ENCODE data around the gene SULF2.

The SULF2 gene

GRCh38 chr20:47753576-47754387 lies 31.5 kb downstream of the SULF2 start:
- TF ChIP-seq ZNF274 (IDR thresholded peaks at IDR 0.05; ENCODE audit: low read depth, low read length), result no peak
- H3K4me3 ChIP-seq (ENCODE audit: low read length), result no peak overlapping the region

- H3K4me3 ChIP-seq (ENCODE audit: low read length), result no peak overlapping the region
- TF ChIP-seq ZNF274 (IDR thresholded peaks at IDR 0.05; ENCODE audit: low read depth, low read length), result no peak
Measured at GRCh38 chr20:47751449-47751848, 33.8 kb downstream of the SULF2 start.

- no peak for TF ChIP-seq ZNF274 (IDR thresholded peaks at IDR 0.05; ENCODE audit: low read depth, low read length)
- H3K4me3 ChIP-seq (ENCODE audit: low read length), result no peak overlapping the region
Measured at GRCh38 chr20:47749339-47749738, 35.9 kb downstream of the SULF2 start.

GRCh38 chr20:47748823-47749222 lies 36.5 kb downstream of the SULF2 start:
- no peak overlapping the region for H3K4me3 ChIP-seq (ENCODE audit: low read length)
- no peak for TF ChIP-seq ZNF274 (IDR thresholded peaks at IDR 0.05; ENCODE audit: low read depth, low read length)

GRCh38 chr20:47748069-47748468 lies 37.2 kb downstream of the SULF2 start:
- no peak overlapping the region for H3K4me3 ChIP-seq (ENCODE audit: low read length)
- no peak for TF ChIP-seq ZNF274 (IDR thresholded peaks at IDR 0.05; ENCODE audit: low read depth, low read length)

GRCh38 chr20:47747669-47748031 lies 37.6 kb downstream of the SULF2 start:
- H3K4me3 ChIP-seq (ENCODE audit: low read length), result no peak overlapping the region
- TF ChIP-seq ZNF274 (IDR thresholded peaks at IDR 0.05; ENCODE audit: low read depth, low read length), result no peak

GRCh38 chr20:47744803-47745202 lies 40.5 kb downstream of the SULF2 start:
- no peak for TF ChIP-seq ZNF274 (IDR thresholded peaks at IDR 0.05; ENCODE audit: low read depth, low read length)
- H3K4me3 ChIP-seq (ENCODE audit: low read length), result no peak overlapping the region

- TF ChIP-seq ZNF274 (IDR thresholded peaks at IDR 0.05; ENCODE audit: low read depth, low read length), result no peak
Measured at GRCh38 chr20:47743671-47744070, 41.6 kb downstream of the SULF2 start.

GRCh38 chr20:47741669-47742608 lies 43.3 kb downstream of the SULF2 start:
- no peak for TF ChIP-seq ZNF274 (IDR thresholded peaks at IDR 0.05; ENCODE audit: low read depth, low read length)
- no peak overlapping the region for H3K4me3 ChIP-seq (ENCODE audit: low read length)

More at GRCh38 chr20:47743671-47744070, 41.6 kb downstream of the SULF2 start:
- no peak overlapping the region for H3K4me3 ChIP-seq (ENCODE audit: low read length)

GRCh38 chr20:47740862-47741184 lies 44.5 kb downstream of the SULF2 start:
- no peak for TF ChIP-seq ZNF274 (IDR thresholded peaks at IDR 0.05; ENCODE audit: low read depth, low read length)
- H3K4me3 ChIP-seq (ENCODE audit: low read length), result no peak overlapping the region

GRCh38 chr20:47740121-47740861 lies 45.0 kb downstream of the SULF2 start:
- TF ChIP-seq ZNF274 (IDR thresholded peaks at IDR 0.05; ENCODE audit: low read depth, low read length), result no peak
- H3K4me3 ChIP-seq (ENCODE audit: low read length), result no peak overlapping the region

- no peak for TF ChIP-seq ZNF274 (IDR thresholded peaks at IDR 0.05; ENCODE audit: low read depth, low read length)
- no peak overlapping the region for H3K4me3 ChIP-seq (ENCODE audit: low read length)
Measured at GRCh38 chr20:47737923-47738322, 47.4 kb downstream of the SULF2 start.

- no peak overlapping the region for H3K4me3 ChIP-seq (ENCODE audit: low read length)
- no peak for TF ChIP-seq ZNF274 (IDR thresholded peaks at IDR 0.05; ENCODE audit: low read depth, low read length)
Measured at GRCh38 chr20:47736570-47737152, 48.6 kb downstream of the SULF2 start.
